Psoas muscle (tissue), 8 donors: Measurements from ENCODE around the gene SFXN3. TPM values are rescaled to one million over a fixed set of nuclear protein-coding genes. Genes with fewer than 3 reads are reported as not detected.

Experiments
- ATAC-seq, 4 donors: fragments of 200-7000 bp; cut with Tn5 transposase; one replicate each; pipeline ENCODE4 v1.9.1; 2020; ENCODE audit warnings: moderate library complexity in 3 of 4, mild to moderate bottlenecking in 2 of 4
- DNase-seq, 2 donors: peaks; one replicate each; pipeline ENCODE4 v3.0.0-alpha.2; 2020
- H3K27ac ChIP-seq: fragments of 200-600 bp; one replicate; pipeline ENCODE4 v1.8.0; 2022
- H3K27me3 ChIP-seq, 3 donors: fragments of 200-600 bp in 1 of 3; one replicate each; pipeline versions ENCODE4 v1.6.1 to v1.8.0; 2013 to 2022; ENCODE audit warnings: low read length in 2 of 3, mild to moderate bottlenecking in 2 of 3, moderate library complexity in 1 of 3; ENCODE audit not compliant: insufficient read depth in 3 of 3
- H3K36me3 ChIP-seq, 2 donors: fragments of 200-600 bp in 1 of 2; one replicate each; pipeline versions ENCODE4 v1.6.1 to v1.8.0; 2013 to 2022; ENCODE audit warnings: low read depth in 1 of 2, mild to moderate bottlenecking in 1 of 2, moderate library complexity in 1 of 2; ENCODE audit not compliant: insufficient read depth in 1 of 2
- H3K4me1 ChIP-seq: fragments of 200-600 bp; one replicate; pipeline ENCODE4 v1.8.0; 2022
- H3K4me3 ChIP-seq: fragments of 200-600 bp; one replicate; pipeline ENCODE4 v1.8.0; 2022; ENCODE audit warnings: mild to moderate bottlenecking
- H3K9me3 ChIP-seq: fragments of 200-600 bp; one replicate; pipeline ENCODE4 v1.8.0; 2022
- WGBS, 3 donors: extraction: QIAGEN DNeasy Blood & Tissue Kit; methylation state at CpG; one replicate each; pipeline versions ENCODE4 v1.1.6 to v1.1.7; 2013; 5-methylcytosine and 5-hydroxymethylcytosine counted together
- intact Hi-C, 2 donors: fragments of 100-400 bp; cut with DNase I; formaldehyde crosslinking; loops; one replicate each; pipeline versions ENCODE4 v1.11.0 to v1.14.2; 2022
- polyA plus RNA-seq, 3 donors: library from polyadenylated mRNA; stranded (reverse); fragments of 200-250 nt; gene quantifications; one replicate each; pipeline ENCODE4 v1.2.3, GENCODE V29; 2013
- total RNA-seq, 4 donors: library from RNA; stranded (reverse); fragmentation: NEBNext Ultra II Directional in 2 of 4; extraction: Animal tissue kit (Norgen Biotek cat#: 25700) in 2 of 4; gene quantifications; one replicate each; pipeline versions ENCODE4 v1.2.1 to v1.2.4, GENCODE V29; 2021 to 2023
- TF ChIP-seq, protein P1 (sequence below): fragments of 200-600 bp; IDR thresholded peaks from one replicate; pipeline ENCODE4 v1.8.0; 2022; ENCODE audit warnings: antibody characterized with exemption
- donor health status: healthy with polysubstance abuse.
- donor health status: DM: no; HTN: no; CAD: no; lungs with moderate emphysema.
- donor health status: Bipolar disorder and iron deficiency.
- donor health status: healthy.
- donor health status: DM: yes; HTN: yes; CAD: no.
- donor health status: DM: no; HTN: no; CAD: no.
- donor health status: DM: no; HTN: no; CAD: no.
- donor health status: DM: yes; HTN: yes; CAD: no.

SFXN3 gene
- total and polyA plus RNA-seq, 7 donors = 3.2 to 7.0 (median 4.9) TPM

DNA sequence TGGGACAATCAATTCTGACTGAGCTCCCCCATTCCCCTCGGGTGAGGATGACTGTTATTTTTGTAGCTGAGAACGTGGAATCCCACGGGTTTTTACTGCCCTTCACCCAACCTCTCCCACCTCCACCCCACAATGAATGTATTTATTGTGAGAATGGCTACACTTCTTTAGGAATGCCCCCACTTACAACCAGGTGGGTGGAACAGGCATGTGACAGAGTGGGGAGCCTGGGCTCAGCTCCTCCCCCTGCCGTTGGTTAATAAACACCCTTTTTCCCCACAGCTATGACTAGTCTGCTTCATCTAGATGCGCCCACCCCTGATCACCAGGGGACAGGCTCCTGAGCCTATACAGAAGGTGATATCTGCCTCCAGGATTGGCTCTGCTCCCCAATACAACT, 45.7 kb upstream of the SFXN3 start:
- Histone ChIP-seq H3K9me3 (no peaks in the 10 kb centered on the region), H3K27ac (no peak overlapping the region), H3K27me3 (no peaks in the 10 kb centered on the region), H3K4me1 (peaks cover 30% of the 10 kb centered on the region), H3K4me3 (no peak overlapping the region), H3K36me3 (peaks cover 0 to 74% of the 10 kb centered on the region in 2 donors)
- 52 to 67% (median 60%) methylated on average over 5 of the region's 5 CpGs for WGBS, 3 donors
- intact Hi-C loops = no loop called here
- TF ChIP-seq, protein P1, sequence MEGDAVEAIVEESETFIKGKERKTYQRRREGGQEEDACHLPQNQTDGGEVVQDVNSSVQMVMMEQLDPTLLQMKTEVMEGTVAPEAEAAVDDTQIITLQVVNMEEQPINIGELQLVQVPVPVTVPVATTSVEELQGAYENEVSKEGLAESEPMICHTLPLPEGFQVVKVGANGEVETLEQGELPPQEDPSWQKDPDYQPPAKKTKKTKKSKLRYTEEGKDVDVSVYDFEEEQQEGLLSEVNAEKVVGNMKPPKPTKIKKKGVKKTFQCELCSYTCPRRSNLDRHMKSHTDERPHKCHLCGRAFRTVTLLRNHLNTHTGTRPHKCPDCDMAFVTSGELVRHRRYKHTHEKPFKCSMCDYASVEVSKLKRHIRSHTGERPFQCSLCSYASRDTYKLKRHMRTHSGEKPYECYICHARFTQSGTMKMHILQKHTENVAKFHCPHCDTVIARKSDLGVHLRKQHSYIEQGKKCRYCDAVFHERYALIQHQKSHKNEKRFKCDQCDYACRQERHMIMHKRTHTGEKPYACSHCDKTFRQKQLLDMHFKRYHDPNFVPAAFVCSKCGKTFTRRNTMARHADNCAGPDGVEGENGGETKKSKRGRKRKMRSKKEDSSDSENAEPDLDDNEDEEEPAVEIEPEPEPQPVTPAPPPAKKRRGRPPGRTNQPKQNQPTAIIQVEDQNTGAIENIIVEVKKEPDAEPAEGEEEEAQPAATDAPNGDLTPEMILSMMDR = no peak
- no peak for ATAC-seq
- peak in 1 of 2 donors; percentile 26 for DNase-seq

DNA sequence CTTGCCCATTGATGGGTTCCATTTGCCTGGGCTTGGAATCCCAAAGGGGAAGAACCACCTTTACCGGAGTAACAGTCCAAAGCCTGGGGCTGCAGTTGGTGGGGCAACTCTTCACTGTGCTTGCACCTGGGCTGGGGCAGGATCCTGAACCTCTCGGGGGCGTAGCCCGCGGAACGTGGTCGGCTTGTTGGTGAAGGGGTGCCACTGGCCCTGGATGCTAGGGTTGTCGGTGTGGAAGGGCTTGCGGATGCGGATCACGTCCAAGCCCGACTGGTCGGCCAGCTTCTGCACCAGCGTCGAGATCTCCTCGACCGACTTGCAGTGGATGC, 44.4 kb upstream of the SFXN3 start:
- Histone ChIP-seq H3K9me3 (no peaks in the 10 kb centered on the region), H3K36me3 (peaks cover 0 to 74% of the 10 kb centered on the region in 2 donors), H3K27me3 (no peaks in the 10 kb centered on the region), H3K27ac (peak overlapping the region; percentile 80), H3K4me3 (peak overlapping the region; percentile 76), H3K4me1 (peaks cover 31% of the 10 kb centered on the region)
- 17 to 20% (median 18%) methylated on average over 15 to 17 of the region's 17 CpGs for WGBS, 3 donors
- TF ChIP-seq, protein P1 = no peak
- DNase-seq = peak in 1 of 2 donors; percentile 53
- intact Hi-C loops = no loop called here
- ATAC-seq = no peak

DNA sequence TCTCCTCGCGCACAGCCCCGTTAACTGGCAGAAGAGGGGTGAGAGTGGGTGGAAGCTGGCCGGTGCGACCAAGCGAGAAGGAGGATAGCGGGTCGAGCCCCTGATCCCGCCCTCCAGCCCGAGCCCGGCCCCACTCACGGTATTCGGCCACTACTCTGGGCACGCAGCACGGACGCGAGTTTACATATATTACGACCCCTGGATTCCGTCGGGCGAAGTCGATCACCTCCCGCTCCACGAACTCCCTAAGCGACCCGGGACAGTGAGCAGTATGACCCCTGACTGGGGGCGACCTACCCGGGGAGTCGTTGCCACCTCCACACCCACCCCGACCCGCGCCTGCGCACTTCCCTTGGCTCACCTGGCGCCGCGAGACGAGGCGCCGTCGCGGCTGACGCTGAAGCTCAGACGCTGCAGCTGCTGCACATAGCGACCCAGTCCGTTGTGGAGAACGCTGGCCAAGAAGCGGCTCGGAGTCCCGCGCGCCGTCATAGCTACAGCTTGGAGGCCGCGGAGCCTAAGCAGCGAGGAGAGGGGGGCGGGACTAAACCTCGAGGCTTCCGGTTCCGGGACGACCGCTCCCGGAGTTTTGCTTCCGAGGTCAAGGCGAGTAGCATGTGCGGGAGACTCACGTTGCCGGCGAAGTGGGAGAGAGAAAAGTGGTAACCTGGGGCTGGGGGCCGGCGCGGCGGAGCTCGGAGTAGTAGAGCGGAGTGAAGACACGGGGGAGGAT, 43.9 kb upstream of the SFXN3 start, which contains the start of the genes MRPL43 and TWNK:
TSS of gene MRPL43 (minus strand) at position 546 of the 733 bp plus-strand sequence. CDS start at position 492, 54 bp downstream.
TSS of gene TWNK (plus strand) at position 592 of the 733 bp plus-strand sequence. CDS start 668 bp downstream, outside the sequence.
- H3K27me3 ChIP-seq = no peaks in the 10 kb centered on the region
- peak; percentile 85 to 93 for DNase-seq
- H3K9me3 ChIP-seq = no peaks in the 10 kb centered on the region
- TF ChIP-seq, protein P1 = no peak
- peak; percentile 90 to 98 (median 92) for ATAC-seq
- peaks cover 0 to 75% of the 10 kb centered on the region in 2 donors for H3K36me3 ChIP-seq
- peaks cover 31% of the 10 kb centered on the region for H3K4me1 ChIP-seq
- WGBS, 3 donors = 0 to 1% (median 1%) methylated on average over 72 to 75 of the region's 75 CpGs
- H3K4me3 ChIP-seq = peak within 1 kb of the TSS; percentile 76
- peak within 1 kb of the TSS; percentile 80 for H3K27ac ChIP-seq
- intact Hi-C loops = no loop called here

DNA sequence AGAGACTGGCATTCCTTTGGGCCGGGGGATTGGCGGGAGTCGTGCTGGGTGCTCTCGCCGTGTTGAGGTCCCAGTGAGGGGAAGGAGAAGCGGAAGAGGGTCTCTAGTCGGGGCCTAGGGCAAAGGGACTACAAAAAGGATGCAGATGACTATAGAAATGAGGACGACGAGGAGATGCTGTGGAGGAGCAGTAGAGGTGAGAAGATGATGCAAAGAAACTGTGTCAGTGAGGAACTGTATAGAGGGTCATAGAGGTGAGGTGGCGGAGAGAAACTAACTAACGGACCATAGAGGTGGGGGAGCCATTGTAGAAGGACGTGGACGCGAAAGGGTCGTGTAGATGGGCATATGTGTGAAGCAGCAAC, 43.4 kb upstream of the SFXN3 start:
- DNase-seq = no peak
- intact Hi-C loops = no loop called here
- Histone ChIP-seq H3K27me3 (no peaks in the 10 kb centered on the region), H3K36me3 (peaks cover 0 to 74% of the 10 kb centered on the region in 2 donors), H3K27ac (peak overlapping the region; percentile 80), H3K4me3 (peak overlapping the region; percentile 76), H3K9me3 (no peaks in the 10 kb centered on the region), H3K4me1 (peaks cover 31% of the 10 kb centered on the region)
- TF ChIP-seq, protein P1 = no peak
- 1 to 2% (median 1%) methylated on average over 15 of the region's 15 CpGs for WGBS, 3 donors
- ATAC-seq = peak in 2 of 4 donors; percentile 2 to 16
